Stimulated activated CD8-positive, alpha-beta memory T cell treated with anti-CD3 and anti-CD28 coated beads, Interleukin-4, amount 100 ng/mL, for 48 hours (primary cell): ENCODE measurements around the gene MAEA.

Experiments
- DNase-seq: peaks from one replicate; pipeline ENCODE4 v3.0.0-alpha.2; 2020

MAEA gene

DNA sequence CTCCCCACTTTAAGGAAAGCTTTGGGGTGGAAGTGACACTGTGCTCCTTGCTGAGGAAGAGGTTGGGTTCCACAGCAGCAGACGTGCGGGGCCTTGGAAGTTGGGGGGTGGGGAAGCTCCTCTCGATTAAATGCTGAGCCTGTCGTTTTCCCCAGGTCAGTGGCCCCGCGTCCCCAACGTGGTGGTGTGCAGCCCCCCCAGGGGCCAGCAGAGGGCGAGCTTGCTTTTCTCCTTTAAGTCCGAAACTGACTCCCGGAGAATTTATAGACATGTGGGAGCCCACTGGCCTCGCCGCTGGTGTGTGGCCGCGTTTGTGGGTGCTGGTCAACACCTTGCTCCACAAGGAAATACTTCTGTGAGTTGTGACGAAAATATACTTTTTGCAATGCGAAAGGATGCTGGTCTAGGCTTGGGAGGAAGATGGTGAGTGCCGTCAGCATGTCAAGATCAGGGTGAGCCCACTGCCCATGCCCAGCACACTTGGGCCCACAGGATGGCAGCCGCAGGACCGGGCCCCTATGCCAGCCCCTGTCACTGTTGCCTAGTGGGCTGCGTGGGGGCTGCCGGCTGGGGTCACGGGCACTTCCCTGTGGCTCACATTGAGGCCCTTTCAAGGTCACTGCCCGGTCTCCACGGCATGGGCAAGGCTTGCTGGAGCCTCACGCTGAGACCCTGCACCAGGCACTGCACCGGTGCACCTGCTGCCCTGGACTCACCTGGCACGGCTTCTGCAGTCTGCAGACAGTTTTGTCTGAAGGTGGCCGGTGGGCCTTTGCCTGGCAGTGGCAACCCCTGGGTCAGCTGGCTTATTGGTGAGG is 66.7 kb downstream of the MAEA start:
- peak; percentile 74 for DNase-seq

DNA sequence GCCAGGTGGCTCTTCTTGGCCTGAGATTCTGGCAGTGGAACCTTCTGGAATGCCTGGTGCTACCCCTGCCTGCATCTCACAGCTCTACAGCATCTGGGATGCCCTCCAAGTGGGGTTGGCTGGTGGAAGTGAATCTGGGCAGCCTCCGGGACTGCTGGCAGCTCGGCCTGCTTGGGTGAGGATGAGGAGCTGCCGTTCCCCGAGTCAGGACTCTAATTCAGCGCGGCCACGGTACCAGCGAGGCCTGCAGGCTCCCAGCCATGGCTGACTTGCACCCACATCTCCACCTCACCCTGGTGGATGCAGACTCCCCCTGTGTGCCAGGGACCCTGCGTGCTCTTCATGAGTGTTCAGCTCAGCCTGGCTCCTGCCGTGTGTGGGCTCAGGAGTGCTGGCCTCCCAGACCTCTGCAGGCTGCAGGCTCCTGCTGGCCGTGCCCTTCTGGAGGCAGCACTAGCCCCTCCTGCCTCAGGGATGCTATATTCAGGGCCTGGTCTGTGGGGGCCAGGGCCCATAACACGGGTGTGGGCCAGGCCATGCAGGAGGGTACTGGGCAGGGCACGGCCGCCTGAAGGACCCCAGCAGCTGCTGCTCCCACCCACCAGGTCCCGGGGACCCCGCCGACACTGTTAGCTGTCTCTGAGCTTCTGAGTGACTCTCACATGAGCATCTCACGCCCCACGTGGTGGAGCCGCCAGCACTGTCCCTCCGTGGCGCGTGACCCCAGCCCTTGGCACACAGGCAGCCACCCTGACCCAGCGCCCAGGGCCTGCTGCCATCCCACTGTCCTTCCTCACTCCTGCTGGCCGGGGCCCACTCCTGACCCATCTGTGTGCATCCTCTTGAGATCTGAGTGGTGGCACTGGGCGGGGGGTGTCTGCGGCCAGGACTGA is 67.9 kb downstream of the MAEA start:
- DNase-seq = no peak

DNA sequence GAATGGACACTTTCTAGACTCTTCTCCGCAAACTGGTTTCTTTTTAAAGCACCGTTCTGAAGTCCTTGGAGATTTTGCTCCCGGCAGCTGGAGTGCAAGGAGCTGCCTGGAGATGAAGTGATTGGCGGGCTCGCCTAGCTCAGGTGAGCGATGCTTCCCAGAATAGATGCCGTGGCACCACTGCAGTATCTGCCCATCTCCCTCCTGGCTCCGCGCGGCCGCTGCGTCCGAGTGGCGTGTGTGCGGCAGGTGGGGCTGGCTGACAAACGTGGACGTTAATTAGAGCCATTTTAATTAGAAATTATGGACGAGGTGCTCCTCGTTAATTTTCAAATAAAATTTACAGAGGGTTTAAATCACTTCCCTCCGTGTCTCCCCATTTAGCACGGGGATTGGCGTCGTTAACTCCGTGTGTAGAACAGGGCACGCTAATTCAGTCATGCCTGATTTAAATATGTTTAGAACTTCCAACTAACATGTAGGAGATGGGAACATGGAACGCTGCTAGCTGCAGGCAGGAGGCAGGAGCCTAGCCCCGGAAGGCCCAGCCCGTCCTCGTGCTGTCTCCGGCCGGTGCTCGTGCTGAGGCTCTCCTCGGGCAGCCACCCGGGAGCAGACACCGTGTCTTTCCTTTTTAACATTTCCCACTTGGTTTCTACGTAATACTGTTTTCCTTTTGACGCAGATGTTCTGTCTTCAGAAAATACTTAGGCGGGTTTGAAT is 68.9 kb downstream of the MAEA start:
- DNase-seq = no peak

DNA sequence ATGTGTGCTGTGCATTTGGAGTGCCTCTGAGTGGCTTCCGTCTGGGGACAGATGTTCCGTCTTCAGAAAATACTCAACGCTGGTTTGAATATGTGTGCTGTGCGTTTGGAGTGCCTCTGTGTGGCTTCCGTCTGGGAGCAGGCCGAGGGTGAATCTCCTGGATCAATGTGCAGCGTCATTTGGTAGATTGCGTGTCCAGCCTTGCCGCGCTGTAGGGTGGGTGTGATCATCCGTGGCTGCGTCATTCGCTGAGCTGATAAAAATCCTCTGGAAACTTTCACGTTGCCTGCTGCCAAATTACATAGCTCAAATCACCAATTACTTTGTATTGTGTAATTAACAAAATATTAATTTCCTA is 69.4 kb downstream of the MAEA start:
- DNase-seq = no peak

DNA sequence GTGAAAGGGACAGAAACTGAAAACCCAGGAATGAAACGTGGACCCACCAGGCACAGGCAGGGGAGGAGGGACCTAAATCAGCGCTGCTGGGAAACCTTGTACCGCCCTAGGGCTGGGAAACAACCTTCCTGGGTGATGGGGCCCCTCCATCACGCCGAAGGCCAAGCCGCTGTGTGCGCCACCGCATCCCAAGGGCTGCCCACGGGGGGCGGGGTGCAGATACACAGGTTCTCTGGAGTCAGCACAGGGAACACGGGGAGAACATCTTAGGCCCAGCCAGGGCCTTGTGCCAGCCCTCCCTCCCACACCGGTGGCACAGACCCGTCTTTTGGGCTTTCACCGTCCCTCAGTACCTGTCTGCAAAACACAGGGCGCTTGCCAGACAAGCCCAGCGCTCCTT is 70.3 kb downstream of the MAEA start:
- DNase-seq = no peak

DNA sequence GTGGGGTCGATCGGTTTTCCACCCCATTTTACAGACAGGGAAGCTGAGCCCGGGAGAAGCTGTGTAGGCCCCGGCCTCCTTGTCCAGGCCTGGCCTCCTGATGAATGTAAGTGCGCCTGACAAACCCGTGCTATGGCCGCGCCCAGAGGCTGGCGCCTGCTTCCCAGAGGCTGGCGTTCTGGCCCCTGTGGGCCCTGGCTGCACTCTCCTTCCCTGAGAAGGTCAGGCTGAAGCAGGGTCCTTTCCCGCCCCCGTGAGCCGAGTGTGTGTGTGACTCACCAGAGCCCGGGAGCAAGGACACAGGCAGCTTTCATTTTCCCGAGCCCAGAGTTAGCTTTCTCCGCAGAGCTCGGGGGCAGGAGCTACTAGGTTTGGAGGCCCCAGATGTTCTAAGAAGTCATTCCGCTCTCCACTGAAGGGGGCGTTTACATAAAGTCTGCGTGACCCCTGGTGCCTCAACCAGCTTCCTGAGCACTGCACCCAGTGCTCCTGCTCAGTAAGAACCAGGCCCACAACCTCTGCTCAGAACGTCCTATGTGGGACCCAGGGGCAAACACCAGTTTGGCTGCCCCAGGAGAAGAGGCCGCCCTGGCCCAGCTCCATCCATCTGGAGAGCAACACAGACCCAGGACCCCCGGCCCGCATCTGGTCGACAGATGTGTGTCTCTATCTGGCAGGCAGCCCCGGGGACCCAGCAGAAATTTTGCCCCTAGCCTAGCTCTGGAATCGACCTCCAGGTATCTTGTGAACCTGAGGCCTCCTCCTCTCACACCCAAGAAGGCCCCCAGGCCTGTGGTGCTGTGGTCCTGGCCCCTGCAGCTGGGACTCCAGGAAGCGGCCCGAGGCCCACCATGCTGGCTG is 71.0 kb downstream of the MAEA start:
- no peak for DNase-seq

DNA sequence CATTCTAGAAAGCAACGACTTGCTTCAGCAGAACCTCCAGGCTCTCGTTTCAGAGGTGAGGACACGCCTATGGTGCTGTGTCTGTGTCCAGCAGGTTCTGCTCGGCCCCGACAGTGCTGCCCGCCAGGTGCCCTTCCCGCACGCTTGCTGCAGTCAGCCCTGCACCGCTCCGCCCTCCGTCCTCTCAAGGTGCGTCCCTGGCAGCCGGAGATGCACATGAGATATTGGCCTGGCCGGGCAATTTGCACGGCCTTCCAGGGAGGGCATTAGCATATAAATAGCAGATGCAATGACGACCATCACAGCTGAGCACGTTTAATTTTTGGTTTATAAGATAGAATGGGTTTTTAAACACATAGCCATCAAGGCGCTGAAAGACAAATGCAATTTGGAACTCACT is 71.7 kb downstream of the MAEA start:
- DNase-seq = no peak

DNA sequence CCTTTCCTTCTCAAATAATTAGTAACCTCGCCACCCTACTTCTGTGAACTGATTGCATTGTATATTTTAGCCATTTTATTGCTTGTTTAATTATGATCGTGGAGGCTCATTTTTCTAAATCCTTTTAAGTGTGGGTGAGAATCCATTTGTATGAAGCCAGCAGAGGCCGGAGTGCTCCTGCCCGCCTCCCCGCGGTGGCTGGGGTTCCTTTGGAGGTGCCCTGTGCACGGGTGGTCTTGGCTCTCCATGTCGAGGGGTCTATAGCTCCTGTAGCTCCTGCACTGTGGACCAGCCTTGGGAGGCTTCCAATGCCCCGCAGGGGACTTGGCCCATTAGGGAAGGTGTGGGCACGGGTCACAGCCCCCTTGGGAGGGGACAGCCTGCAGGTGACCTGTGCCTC is 72.4 kb downstream of the MAEA start:
- DNase-seq = no peak

DNA sequence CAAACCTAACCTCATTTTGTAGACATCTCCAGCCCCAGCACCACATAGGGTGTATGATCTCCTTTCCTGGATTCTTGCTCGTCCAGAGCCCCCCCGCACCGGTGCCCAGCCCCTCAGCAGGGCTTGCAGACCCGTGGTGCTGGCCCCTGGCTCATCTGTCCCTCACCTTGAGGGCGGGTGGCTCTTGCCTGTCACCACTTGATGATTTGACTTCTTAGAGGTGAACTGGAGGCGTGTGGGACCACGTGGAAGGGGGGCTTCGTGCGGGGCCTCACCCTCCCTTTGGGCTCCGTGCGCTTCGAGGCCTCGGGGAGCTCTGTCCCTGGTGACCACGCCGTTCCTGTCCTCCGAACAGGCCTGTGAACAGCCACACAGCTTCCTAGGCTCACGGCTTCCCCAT is 72.8 kb downstream of the MAEA start:
- no peak for DNase-seq

DNA sequence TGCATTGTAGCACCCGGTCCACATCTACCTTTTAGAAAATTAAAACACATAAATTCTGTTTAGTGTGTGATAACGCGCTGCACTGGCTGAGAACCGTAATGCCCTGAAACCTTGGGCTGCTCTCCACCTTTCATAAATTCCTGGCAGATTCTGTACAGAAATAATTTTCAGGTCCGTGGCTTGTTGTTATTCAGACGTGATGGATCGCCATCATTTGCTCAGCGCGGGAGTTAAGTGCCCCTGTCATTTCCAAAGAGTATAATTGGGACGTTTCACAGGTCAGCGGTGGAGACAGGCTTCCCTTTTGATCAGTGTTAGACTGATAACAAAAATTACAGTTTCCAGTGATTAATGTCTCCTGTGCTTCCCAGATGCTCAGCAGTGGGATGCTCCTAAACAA is 73.8 kb downstream of the MAEA start:
- no peak for DNase-seq

DNA sequence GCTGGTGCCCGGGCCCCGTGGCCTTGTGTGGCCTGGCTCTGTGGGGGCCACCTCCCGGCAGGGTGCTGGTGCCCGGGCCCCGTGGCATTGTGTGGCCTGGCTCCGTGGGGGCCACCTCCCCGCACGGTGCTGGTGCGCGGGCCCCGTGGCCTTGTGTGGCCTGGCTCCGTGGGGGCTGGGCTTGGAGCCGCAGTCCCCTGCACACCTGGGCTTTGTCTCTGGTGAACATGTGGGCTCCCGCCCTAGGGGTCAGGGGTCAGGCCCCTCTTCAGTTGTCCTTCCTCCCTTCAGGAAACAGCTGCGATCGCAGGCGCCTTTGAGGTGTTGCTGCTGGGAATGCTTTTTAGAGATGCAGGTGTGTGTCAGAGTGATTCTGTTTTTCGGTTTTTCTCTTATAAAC is 74.5 kb downstream of the MAEA start:
- DNase-seq = no peak

DNA sequence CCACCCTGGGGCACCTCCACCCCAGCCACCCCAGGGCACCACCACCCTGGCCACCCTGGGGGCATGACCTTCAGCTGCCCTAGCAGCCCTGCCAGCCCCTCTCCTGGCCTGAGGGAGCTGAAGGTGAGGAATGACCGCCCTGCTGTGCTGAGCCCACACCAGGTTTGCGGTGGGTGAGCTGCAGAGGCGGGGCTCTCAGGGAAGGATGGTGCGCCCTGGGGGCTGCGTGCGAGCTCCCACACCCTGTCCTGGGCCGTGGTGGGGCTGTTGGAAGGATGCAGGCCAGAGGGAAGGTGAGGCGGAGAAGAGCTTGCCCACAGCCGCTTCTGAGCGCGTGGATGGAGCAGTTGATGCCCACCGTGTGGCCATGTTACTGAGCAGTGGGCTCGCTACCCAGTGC is 75.1 kb downstream of the MAEA start:
- no peak for DNase-seq

DNA sequence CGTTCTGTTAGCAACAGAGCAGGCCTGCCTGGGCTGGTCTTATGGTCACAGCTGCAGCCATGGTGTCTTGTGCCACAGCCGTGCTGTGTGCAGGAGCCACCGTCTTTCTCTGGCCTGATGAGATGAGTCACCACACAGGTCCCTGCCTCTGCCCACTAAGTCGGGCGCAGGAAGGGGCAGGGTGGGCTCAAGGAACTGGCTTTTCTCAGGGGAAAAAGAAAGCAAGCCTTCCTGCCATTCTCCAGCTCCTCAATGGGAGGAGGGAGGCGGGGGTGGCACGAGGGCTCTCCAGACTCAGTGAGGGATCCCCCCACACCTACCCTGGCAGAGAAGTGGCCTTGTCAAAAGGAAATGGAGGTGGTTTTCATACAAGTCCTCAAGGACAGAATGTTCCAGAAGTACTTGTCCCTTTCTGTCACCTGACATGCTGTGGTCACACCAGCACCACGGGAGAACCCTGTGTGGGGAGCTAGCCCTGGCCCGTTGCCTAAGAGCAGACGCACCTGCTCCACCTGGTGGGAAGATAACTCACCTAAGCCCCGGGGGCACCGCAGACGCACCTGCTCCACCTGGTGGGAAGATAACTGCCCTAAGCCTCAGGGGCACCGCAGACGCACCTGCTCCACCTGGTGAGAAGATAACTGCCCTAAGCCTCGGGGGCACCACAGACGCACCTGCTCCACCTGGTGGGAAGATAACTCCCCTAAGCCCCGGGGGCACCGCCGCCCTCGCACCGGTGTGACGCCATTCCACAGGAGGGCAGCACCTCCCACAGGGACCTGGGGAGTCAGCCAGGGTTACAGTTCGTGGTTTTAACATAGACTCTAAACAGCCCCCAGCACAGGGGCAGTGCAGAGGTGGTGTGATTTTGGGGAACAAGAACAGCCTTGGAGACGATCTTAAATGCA is 75.8 kb downstream of the MAEA start:
- DNase-seq = no peak

DNA sequence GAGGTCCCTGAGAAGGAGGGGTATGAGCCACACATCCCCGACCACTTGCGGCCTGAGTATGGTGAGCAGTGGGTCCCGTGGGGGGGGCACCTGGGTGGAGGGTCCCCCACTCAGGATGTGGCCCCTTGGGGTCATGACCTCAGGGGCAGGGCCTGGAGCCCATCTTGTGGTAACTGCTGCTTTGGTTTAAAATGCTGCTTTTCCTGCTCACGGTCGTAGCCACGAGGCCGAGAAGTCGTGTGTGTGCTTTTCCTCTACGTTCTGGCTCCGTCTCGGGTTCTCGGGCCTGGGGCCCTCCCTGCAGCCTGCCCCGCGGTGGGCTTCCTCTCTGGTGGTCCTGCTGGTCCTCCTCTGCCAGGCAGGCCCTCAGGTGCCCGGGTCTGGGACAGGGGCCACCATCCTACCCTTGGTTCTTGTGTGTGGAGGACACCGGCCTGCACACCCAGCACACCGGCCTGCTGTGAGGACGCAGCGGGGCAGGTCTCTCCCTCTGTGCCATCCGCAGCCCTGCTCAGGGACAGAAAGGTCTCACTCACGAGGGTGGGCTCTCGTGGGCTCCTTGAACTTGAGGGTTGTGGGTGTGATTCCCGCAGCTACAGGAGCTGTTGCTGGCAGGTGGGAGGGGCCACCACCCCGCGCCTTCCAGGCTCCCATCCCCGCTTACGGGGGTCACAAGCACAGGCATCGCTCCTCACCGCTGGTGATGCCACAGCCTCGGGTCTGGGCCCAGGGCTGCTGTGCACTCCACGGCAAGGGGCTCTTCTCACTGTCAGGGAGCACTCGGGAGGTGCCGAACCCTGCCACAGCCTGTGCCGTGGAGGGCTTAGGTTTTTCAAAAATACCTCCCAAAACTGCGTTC is 76.9 kb downstream of the MAEA start:
- no peak for DNase-seq

DNA sequence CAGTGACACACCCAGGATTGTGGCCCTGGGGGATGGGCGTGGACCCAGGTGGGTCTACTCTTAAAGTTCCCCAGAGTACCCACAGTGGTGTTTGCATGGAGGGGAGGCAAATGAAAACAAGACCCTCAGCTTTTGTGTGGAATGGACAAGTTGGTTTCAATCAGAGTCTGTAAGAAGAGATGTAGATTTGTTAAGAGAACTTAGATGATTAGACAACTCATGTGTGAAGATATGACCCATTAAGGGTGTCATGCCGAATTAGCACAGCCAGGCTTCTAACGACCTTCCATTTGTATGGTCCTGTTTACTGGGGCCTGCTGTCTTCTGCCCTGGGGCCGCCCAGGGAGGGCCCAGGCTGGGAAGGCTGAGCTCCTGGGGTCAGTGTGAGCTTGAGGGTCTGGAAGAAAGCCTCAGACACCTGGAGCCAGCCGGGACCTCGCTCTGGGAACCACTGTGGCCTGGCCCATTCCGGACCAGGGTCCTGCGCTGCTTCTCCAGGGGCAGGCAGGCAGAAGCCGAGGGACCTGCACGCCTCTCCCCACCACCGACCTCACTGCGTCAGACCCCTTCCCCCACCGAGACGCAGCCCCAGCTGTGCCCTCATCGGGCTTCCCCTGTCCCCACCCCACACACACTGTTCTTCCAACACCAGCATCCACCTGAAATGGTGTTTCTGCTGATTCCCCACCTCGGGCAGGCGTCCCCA is 77.7 kb downstream of the MAEA start:
- DNase-seq = no peak

DNA sequence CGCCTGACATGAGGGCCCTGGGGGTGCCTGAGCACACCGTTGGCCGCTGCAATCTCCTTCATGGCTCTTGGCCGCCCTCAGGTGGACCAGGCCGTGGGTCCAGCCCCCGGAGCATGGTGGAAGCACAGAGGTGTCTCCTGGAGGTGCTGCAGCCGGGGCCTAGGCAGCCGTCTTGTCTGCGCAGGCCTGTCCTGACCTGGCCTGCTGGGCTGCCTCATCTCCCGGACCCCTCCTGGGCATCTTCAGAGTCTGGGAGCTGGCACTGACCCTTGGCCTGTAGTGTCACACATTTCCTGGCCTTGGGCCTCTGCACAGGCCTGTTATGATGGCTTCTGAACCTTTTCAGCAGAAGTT is 78.2 kb downstream of the MAEA start:
- DNase-seq = no peak

DNA sequence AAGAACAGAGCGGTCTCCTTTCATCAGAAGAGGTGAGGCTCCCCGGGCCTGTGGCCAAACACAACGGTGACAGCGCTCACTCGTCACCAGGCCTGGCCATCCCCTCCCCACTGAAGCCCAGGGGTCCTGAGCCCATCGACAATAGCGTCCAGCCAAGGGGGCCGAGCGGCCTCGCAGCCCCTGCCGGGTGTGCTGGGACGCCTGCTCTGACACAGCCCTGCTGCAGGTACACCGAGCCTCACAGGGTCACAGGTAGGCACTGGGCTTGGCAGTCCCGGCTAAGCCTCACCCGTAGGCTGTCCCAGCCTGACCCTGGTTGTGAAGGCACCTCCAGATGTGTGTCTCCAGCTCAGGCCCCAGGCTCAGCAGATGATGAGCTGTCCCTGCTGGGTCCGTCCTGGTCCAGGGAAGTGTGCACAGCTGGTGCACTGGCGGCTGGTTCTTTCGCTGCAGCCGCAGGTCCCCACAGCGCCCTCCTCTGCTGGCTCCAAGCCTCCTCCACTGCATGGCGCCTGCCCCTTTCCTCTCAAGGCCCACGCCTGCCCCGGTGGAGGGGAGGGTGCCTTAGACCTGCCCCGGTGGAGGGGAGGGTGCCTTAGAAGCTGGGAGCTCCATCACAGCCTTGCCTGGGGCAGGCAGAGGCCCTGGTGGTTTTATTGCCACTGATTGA is 78.9 kb downstream of the MAEA start:
- DNase-seq = no peak

DNA sequence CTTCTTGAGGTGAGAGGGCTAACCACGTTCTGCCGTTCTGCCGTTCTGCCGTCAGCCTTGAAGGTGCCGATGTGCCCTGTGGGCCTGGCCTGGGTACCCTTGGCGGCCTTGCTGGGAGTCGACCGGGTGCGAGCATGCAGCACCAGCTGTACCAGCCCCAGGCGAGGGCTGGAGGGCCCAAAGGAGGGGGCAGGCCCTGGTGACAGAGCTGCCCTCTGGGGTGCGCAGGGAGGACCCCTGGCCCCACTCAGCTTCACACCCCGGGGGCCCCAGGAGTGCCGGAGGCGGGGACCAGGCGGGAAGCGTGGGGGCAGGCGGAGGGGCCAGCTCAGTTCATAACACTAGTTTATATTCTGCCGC is 79.4 kb downstream of the MAEA start:
- DNase-seq = no peak

DNA sequence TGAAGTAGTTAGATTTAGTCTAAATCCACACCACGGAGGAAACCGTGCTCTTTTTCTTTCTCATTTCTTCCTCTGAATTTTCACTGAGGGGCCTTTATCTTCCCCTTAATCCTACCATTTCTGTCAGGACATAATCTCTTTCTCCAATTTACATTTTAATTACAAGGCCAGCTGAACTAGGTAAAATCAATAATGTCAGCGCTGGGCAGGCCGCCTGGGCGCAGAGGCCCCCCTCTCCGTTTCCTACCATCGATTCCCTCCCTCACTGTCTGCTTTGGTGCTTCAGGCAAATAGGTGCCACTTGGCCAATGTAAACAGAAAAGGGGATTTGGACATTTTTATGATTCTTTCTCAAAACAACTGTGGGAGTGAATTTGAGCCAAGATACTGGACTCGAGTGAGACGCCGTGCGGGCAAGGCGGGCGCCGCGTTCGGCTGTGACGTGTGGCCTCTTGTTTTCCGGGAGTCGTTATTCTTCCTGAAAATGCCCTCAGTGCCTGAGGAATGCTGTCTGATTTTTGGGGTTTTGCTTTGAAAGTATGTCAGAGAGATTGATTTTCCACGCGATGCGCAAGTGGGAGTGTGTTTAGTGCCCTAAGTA is 79.9 kb downstream of the MAEA start:
- no peak for DNase-seq
